HCT116 (cell line): ENCODE data around the gene RRAGC. TPM values are rescaled to one million over a fixed set of nuclear protein-coding genes. Genes with fewer than 3 reads are reported as not detected.

Experiments
- ATAC-seq: fragments of 200-7000 bp; cut with Tn5 transposase; 2 replicates; pipeline ENCODE4 v1.9.1; 2020; ENCODE audit warnings: mild to moderate bottlenecking, moderate library complexity
- BruUV-seq: library from RNA; stranded (reverse); fragments of 400-500 nt; replicated peaks from 2 replicates; lab custom pipeline; 2021; lab: Mats Ljungman, UMichigan
- CTCF ChIA-PET: fragments of 300-600 bp; sonication (Branson Sonifier 250); formaldehyde crosslinking; loops from one replicate; lab custom pipeline; 2021; ENCODE audit warnings: antibody characterized with exemption; lab: Charles Lee
- POLR2A ChIA-PET: fragments of 300-600, 350-600 bp; sonication (Branson Sonifier 250); formaldehyde crosslinking; loops from one replicate; lab custom pipeline; 2021; ENCODE audit warnings: antibody characterized with exemption; lab: Charles Lee
- RAD21 ChIA-PET, 2 experiments: fragments of 300-600 bp; sonication (Branson Sonifier 250); formaldehyde crosslinking; loops; one replicate each; lab custom pipeline; 2023; ENCODE audit warnings: low total read pairs in 2 of 2; ENCODE audit not compliant: uncharacterized antibody in 2 of 2, unreplicated experiment in 2 of 2, low non-redundant PET in 1 of 2; lab: Charles Lee
- DNase-seq: peaks from one replicate; pipeline ENCODE4 v3.0.0-alpha.2; 2010; ENCODE audit warnings: low read depth, low spot score
- H2AFZ ChIP-seq: fragments of 200-600 bp; shearing (Covaris generic), sonication (generic); 2 replicates; pipeline ENCODE4 v1.6.1; 2017; ENCODE audit warnings: low read depth, mixed run types, mixed read lengths, antibody characterized with exemption, low read length; ENCODE audit not compliant: poor library complexity, severe bottlenecking
- H3K27ac ChIP-seq: 2 replicates; pipeline ENCODE4 v1.5.1; 2012; ENCODE audit warnings: low read depth, low read length
- H3K27me3 ChIP-seq: fragments of 200-600 bp; sonication (generic); 2 replicates; pipeline ENCODE4 v1.6.1; 2016; ENCODE audit warnings: mixed run types, low read length, mixed read lengths; ENCODE audit not compliant: insufficient read depth
- H3K36me3 ChIP-seq, 2 experiments: fragments of 200-500 bp in 1 of 2; fragments of 200-600 bp in 1 of 2; sonication (Bioruptor generic) in 1 of 2; sonication (generic) in 1 of 2; 2 replicates each; pipeline versions ENCODE4 v1.5.1 to v1.6.1; 2014 to 2016; ENCODE audit warnings: low read length in 2 of 2, inconsistent platforms in 1 of 2, mixed read lengths in 1 of 2, mixed run types in 1 of 2; ENCODE audit not compliant: insufficient read depth in 2 of 2, control insufficient read depth in 1 of 2
- H3K4me1 ChIP-seq, 2 experiments: fragments of 200-600 bp in 1 of 2; sonication (generic) in 1 of 2; 2 replicates each; pipeline versions ENCODE4 v1.5.1 to v1.6.1; 2012 to 2017; ENCODE audit warnings: low read length in 2 of 2, inconsistent platforms in 1 of 2, mild to moderate bottlenecking in 1 of 2, mixed read lengths in 1 of 2, mixed run types in 1 of 2, moderate library complexity in 1 of 2; ENCODE audit not compliant: insufficient read depth in 2 of 2, control insufficient read depth in 1 of 2
- H3K4me2 ChIP-seq: fragments of 200-600 bp; sonication (generic); 2 replicates; pipeline ENCODE4 v1.6.1; 2017; ENCODE audit warnings: mixed run types, low read length, mixed read lengths
- H3K4me3 ChIP-seq, 2 experiments: fragments of 200-600 bp in 1 of 2; sonication (generic) in 1 of 2; replicated peaks in 1 of 2; 2 replicates each; pipeline ENCODE4 v1.5.1; 2011 to 2016; ENCODE audit warnings: low read length in 2 of 2, control low read depth in 1 of 2, low read depth in 1 of 2, mild to moderate bottlenecking in 1 of 2, mixed read lengths in 1 of 2, mixed run types in 1 of 2
- H3K79me2 ChIP-seq: fragments of 200-600 bp; sonication (generic); 2 replicates; pipeline ENCODE4 v1.6.1; 2017; ENCODE audit warnings: mild to moderate bottlenecking, mixed run types, low read length, moderate library complexity, mixed read lengths; ENCODE audit not compliant: insufficient read depth
- H3K9ac ChIP-seq: fragments of 200-600 bp; sonication (generic); 2 replicates; pipeline ENCODE4 v1.6.1; 2016; ENCODE audit warnings: low read length, mixed read lengths
- H3K9me2 ChIP-seq: fragments of 200-600 bp; sonication (generic), shearing (Covaris generic); 2 replicates; pipeline ENCODE4 v1.6.1; 2017; ENCODE audit warnings: mixed run types, mild to moderate bottlenecking, moderate library complexity; ENCODE audit not compliant: insufficient read depth
- H3K9me3 ChIP-seq, 2 experiments: fragments of 200-500 bp in 1 of 2; fragments of 200-600 bp in 1 of 2; sonication (Bioruptor generic) in 1 of 2; sonication (generic) in 1 of 2; 2 replicates each; pipeline ENCODE4 v1.6.1; 2014 to 2017; ENCODE audit warnings: low read length in 2 of 2, mixed read lengths in 2 of 2, inconsistent platforms in 1 of 2, low read depth in 1 of 2, mild to moderate bottlenecking in 1 of 2, mixed run types in 1 of 2, moderate library complexity in 1 of 2; ENCODE audit not compliant: control insufficient read depth in 1 of 2, insufficient read depth in 1 of 2
- H4K20me1 ChIP-seq: fragments of 200-600 bp; sonication (generic), shearing (Covaris generic); 2 replicates; pipeline ENCODE4 v1.6.1; 2017; ENCODE audit warnings: mixed run types, mild to moderate bottlenecking, moderate library complexity; ENCODE audit not compliant: insufficient read depth
- CEBPB ChIP-seq: IDR thresholded peaks from 2 replicates; pipeline ENCODE4 v1.6.1; 2012; ENCODE audit warnings: low read depth
- CTCF ChIP-seq, 3 experiments: fragments of 200-600 bp in 1 of 3; sonication (generic) in 1 of 3; IDR thresholded peaks in 2 of 3; conservative IDR thresholded peaks in 1 of 3; 2 replicates each; pipeline ENCODE4 v1.5.1; 2012 to 2017; ENCODE audit warnings: low read depth in 2 of 3, low read length in 2 of 3, antibody characterized with exemption in 1 of 3, borderline replicate concordance in 1 of 3, control low read depth in 1 of 3, mild to moderate bottlenecking in 1 of 3, mixed read lengths in 1 of 3, mixed run types in 1 of 3, moderate library complexity in 1 of 3; ENCODE audit not compliant: insufficient read depth in 1 of 3
- EGR1 ChIP-seq: IDR thresholded peaks from 2 replicates; pipeline ENCODE4 v1.6.1; 2012; ENCODE audit warnings: low read depth
- EZH2 ChIP-seq: fragments of 200-600 bp; sonication (generic); IDR thresholded peaks from 2 replicates; pipeline ENCODE4 v1.6.1; 2017; ENCODE audit warnings: antibody characterized with exemption, mixed run types
- EZH2phosphoT487 ChIP-seq: fragments of 200-600 bp; IDR thresholded peaks from 2 replicates; pipeline ENCODE4 v1.6.1; 2018; ENCODE audit warnings: antibody characterized with exemption, borderline replicate concordance
- MAX ChIP-seq: IDR thresholded peaks from 2 replicates; pipeline ENCODE4 v1.6.1; 2012
- POLR2A ChIP-seq: IDR thresholded peaks from 2 replicates; pipeline ENCODE4 v1.7.0; 2011; ENCODE audit warnings: borderline replicate concordance; ENCODE audit not compliant: insufficient read depth, insufficient read length; ENCODE audit errors: extremely low read depth
- SP1 ChIP-seq: IDR thresholded peaks from 2 replicates; pipeline ENCODE4 v1.6.1; 2012; ENCODE audit warnings: low read depth
- SRF ChIP-seq: IDR thresholded peaks from 2 replicates; pipeline ENCODE4 v1.6.1; 2012; ENCODE audit warnings: low read depth
- ZFX ChIP-seq: fragments of 450-650 bp; IDR thresholded peaks from 2 replicates; pipeline ENCODE4 v1.6.1; 2017
- intact Hi-C: fragments of 100-400 bp; cut with micrococcal nuclease; formaldehyde crosslinking; loops from 2 replicates; pipeline ENCODE4 v1.10.0; 2022
- total RNA-seq: library from RNA; stranded (reverse); gene quantifications from one replicate; pipeline ENCODE4 v1.2.1, GENCODE V29; 2021; ENCODE audit not compliant: unreplicated experiment
- TF ChIP-seq, protein P1 (sequence below): IDR thresholded peaks from 2 replicates; pipeline ENCODE4 v1.6.1; 2011; ENCODE audit warnings: mild to moderate bottlenecking, low read length, moderate library complexity; ENCODE audit not compliant: insufficient replicate concordance; ENCODE audit errors: extremely low read depth

The RRAGC gene
- total RNA-seq, 1 experiment from 2014 or later: 11.7 TPM

- ChIA-PET RAD21 (no interaction called here), CTCF (no interaction called here)
Observed at GRCh38 chr1:38791892-38792291, 67.7 kb downstream of the RRAGC start.

GRCh38 chr1:38791164-38791515 is 68.4 kb downstream of the RRAGC start:
- no peak overlapping the region for H3K27ac ChIP-seq
- BruUV-seq: no TSS peak
- H2AFZ ChIP-seq: no peak overlapping the region
- ATAC-seq: no peak
- H4K20me1 ChIP-seq: no peaks in the 10 kb centered on the region
- CTCF ChIA-PET: no interaction called here
- H3K9ac ChIP-seq: no peak overlapping the region
- RAD21 ChIA-PET: no interaction called here
- no peaks in the 10 kb centered on the region for H3K79me2 ChIP-seq
- no peak for DNase-seq
- TF ChIP-seq, protein P1, sequence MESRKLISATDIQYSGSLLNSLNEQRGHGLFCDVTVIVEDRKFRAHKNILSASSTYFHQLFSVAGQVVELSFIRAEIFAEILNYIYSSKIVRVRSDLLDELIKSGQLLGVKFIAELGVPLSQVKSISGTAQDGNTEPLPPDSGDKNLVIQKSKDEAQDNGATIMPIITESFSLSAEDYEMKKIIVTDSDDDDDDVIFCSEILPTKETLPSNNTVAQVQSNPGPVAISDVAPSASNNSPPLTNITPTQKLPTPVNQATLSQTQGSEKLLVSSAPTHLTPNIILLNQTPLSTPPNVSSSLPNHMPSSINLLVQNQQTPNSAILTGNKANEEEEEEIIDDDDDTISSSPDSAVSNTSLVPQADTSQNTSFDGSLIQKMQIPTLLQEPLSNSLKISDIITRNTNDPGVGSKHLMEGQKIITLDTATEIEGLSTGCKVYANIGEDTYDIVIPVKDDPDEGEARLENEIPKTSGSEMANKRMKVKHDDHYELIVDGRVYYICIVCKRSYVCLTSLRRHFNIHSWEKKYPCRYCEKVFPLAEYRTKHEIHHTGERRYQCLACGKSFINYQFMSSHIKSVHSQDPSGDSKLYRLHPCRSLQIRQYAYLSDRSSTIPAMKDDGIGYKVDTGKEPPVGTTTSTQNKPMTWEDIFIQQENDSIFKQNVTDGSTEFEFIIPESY: no peak
- TF ChIP-seq POLR2A (no peak), SP1 (no peak), MAX (no peak), EGR1 (no peak), EZH2phosphoT487 (no peak)
- H3K4me1 ChIP-seq: peaks cover 14 to 15% of the 10 kb centered on the region in 2 experiments
- no peak overlapping the region for H3K4me2 ChIP-seq
- no peaks in the 10 kb centered on the region for H3K9me2 ChIP-seq
- H3K9me3 ChIP-seq: peaks cover 5 to 10% of the 10 kb centered on the region in 2 experiments; a peak in 2 of 4 replicates
- no peaks in the 10 kb centered on the region for H3K36me3 ChIP-seq
- POLR2A ChIA-PET: no interaction called here
- H3K27me3 ChIP-seq: peaks cover 6% of the 10 kb centered on the region; the same call in 1 of the 2 replicates
- H3K4me3 ChIP-seq: no peak overlapping the region
- intact Hi-C loops: no loop called here

More at GRCh38 chr1:38791892-38792291, 67.7 kb downstream of the RRAGC start:
- Histone ChIP-seq H3K79me2 (no peaks in the 10 kb centered on the region), H3K4me2 (no peak overlapping the region), H4K20me1 (no peaks in the 10 kb centered on the region), H3K4me1 (peaks cover 8 to 11% of the 10 kb centered on the region in 2 experiments; a peak in 2 of 4 replicates), H3K27ac (no peak overlapping the region), H3K4me3 (no peak overlapping the region), H2AFZ (no peak overlapping the region), H3K9ac (no peak overlapping the region), H3K9me2 (no peaks in the 10 kb centered on the region), H3K27me3 (peaks cover 6% of the 10 kb centered on the region; the same call in 1 of the 2 replicates), H3K9me3 (peaks cover 5 to 10% of the 10 kb centered on the region in 2 experiments; a peak in 2 of 4 replicates), H3K36me3 (no peaks in the 10 kb centered on the region)
- POLR2A ChIA-PET: no interaction called here
- TF ChIP-seq EZH2: no peak
- TF ChIP-seq SRF: no peak
- TF ChIP-seq ZFX: no peak
- no peak for TF ChIP-seq CTCF (IDR thresholded peaks at IDR 0.05 in 2 of 3, conservative IDR thresholded peaks at IDR 0.05 in 1 of 3; ENCODE audit: borderline replicate concordance in 1 of 3, insufficient read depth in 1 of 3, low read depth in 2 of 3, low read length in 2 of 3)
- no peak for TF ChIP-seq CEBPB
- no peak for ATAC-seq
- no peak for DNase-seq
- BruUV-seq: no TSS peak
- intact Hi-C loops: no loop called here
